Left forelimb (tissue), 1 donor: ENCODE measurements around the gene SMIM24.
A peak's percentile ranks its signal among the peaks of the same experiment; 100 is the strongest.
"Not testable (repeated sequence)": the region's sequence is repeated elsewhere in the genome, so short reads cannot be mapped to it uniquely, and the experiment has no call there.

Experiments used
- DNase-seq: peaks from one replicate; pipeline ENCODE4 v3.0.0-alpha.2; 2018; ENCODE audit warnings: low spot score

SMIM24 gene

DNA sequence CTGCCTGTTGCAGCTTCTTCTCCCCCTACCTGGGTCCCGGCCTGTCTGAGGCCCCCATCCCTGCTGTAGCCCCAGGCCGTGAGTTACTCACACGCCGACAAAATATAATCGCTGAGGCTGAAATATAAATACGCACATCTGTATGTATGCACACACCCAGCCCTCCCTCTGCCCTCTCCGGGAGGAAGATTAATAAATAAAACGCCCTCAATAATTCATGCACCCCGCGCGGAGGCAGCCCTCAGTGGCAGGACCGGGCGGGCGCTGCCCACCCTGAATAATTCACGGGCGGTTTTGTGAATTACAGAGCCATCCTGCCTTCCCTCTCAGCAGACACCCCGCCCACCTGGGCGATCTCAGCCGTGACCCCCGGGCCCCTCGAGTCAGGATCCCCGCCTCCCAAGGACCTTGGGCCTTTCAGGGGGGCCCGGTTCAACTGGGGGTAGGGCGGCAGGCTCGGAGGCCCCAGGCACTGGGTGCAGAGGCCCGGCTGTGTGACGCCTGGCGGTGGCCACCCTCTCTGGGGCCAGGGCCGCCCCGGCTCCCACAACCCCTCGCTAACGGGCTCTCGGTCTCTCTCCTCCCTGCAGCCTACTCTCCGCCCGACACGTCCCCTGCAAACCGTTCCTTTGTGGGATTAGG lies 24.2 kb downstream of the SMIM24 start:
- no peak for DNase-seq

DNA sequence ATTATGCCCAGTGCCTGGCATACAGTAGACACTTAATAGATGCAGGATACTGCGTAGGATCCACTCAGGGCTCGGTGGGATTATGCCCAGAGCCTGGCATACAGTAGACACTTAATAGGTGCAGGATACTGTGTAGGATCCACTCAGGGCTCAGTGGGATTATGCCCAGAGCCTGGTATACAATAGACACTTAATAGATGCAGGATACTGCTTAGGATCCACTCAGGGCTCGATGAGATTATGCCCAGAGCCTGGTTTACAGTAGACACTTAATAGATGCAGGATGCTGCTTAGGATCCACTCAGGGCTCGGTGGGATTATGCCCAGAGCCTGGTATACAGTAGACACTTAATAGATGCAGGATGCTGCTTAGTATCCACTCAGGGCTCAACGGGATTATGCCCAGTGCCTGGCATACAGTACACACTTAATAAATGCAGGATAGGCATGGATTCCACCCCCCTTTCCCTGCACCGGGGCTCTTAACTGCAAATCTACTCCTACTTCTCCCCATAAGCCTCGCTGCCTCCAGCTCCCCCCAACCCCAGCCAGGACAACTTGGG lies 24.9 kb downstream of the SMIM24 start:
- no peak for DNase-seq

DNA sequence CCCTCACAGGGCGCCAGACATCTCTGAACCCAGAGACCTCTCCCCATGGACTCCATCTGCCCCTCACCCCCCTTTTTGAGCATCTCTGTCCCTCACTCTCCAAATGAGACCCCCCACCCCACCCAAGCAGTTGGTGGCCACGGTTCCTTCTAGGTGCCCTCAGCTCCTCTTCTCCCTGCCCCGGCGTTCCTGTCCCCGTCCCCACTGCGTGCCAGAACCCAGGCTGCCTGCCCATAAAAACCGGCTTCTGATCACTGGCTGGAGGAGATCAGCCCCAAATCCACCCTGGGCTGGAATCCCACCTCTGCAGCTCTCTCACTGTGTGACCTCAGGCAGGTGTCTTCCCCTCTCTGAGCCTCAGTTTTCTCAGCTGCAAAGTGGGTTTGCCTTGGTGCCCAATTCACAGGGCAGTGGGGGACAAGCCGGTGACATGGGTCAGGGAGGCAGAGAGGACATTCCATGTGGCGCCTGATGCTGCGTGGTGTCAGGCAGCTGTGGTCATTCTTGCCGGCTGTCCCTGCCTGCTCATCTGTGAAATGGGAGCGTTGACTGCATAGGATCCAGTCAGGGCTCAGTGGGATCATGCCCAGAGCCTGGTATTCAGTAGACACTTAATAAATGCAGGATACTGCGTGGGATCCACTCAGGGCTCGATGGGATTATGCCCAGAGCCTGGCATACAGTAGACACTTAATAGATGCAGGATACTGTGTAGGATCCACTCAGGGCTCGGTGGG lies 25.5 kb downstream of the SMIM24 start:
- no peak for DNase-seq

DNA sequence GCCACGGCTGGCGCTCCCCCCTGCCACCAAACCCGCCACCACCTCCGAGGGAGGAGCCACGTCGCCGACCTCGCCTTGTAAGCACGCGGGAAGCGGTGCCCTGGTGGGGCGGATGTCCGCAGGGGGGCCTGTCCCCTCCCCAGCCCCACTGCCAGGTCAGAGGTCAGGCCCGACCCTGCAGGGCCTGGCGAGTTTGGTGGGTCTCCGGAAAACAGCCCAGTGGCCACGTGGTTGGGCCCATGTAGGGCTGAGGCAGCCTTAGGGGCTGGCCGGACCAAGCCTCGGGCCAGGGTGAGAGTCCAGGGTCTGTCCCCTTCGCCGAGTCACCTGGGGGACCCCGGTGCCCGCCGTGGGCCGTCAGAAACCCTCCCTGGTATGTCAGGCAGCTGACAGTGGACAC lies 26.5 kb downstream of the SMIM24 start:
- no peak for DNase-seq

DNA sequence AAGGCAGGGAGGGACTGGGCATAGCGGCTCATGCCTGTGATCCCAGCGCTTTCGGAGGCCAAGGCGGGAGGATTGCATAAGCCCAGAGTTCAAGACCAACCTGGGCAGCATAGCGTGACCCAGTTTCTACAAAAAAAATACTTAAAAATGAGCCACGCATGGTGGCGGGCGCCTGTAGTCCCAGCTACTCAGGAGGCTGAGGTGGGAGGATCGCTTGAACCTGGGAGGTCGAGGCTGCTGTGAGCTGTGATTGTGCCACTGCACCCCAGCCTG lies 27.4 kb downstream of the SMIM24 start:
- DNase-seq, result peak; percentile 51

DNA sequence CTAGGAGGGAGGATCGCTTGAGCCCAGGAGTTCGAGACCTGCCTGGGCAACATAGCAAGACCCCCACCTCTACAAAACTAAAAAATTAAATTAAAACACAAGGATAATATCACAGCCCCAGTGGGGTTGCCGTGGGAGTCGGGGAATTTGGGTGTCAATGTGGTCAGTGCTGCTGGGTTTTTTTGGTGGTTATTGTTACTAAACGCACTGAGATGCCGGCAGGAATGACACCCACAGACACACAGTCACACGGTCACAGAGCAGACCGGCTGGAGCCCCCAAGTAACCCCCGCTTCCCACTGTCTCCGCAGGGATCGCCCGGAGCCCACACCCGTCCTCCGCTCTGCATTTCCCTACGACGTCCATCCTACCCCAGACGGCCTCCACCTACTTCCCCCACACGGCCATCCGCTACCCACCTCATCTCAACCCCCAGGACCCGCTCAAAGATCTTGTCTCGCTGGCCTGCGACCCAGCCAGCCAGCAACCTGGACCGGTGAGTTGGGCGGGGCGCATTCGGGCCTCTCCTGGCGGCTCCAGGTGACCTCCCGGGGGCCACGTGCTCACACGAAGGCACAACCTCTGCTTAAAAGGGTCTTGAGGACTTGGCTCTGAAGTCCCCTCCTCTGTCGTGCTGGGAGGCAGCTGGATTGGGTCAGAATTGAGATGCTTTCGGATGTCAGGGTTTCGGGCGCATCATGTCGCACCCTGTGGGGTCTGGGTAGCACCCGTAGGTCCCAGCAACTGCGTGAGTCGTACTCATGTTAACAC lies 28.0 kb downstream of the SMIM24 start:
- DNase-seq, result no peak

DNA sequence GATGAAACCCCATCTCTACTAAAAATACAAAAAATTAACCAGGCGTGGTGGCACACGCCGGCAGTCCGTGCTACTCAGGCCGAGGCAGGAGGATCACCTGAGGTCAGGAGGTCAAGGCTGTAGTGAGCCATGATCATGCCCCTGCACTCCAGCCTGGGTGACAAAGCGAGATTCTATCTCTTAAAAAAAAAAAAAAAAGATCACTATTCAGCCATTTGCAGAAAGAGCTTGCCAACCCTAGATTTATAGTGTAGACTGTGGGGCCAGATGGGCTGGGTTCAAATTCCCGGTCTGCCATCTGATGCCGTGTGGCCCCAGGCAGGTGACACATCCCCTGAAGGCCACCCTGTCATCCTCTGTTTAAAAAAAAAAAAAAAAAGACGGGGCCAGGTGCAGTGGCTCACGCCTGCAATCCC lies 28.9 kb downstream of the SMIM24 start:
- no peak for DNase-seq

DNA sequence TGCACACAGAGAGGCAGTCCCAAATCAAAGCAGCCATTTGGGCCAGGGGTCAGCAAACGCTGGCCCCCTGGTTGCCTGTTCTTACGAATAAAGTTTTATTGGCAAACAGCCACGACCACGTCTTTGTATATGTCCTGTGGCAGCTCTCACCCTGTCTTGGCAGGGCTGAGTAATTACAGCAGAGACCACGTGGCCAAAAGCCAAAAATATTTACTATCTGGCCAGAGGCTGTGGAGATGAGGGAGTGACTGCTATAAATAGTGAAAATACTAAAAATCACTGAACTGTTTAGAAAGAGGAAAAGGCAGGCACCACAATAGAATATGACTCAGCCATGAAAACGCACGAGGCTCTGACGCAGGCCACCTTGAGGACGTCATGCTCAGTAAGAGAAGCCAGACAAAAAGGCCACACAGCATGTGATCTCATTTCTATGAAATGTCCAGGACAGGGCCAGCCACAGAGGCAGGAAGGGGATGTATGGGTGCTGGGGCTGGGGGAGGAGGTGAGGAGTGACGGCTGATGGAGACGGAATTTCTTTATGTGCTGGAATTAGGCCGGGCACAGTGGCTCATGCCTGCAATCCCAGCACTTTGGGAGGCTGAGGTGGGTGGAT lies 29.4 kb downstream of the SMIM24 start:
- DNase-seq, result no peak

DNA sequence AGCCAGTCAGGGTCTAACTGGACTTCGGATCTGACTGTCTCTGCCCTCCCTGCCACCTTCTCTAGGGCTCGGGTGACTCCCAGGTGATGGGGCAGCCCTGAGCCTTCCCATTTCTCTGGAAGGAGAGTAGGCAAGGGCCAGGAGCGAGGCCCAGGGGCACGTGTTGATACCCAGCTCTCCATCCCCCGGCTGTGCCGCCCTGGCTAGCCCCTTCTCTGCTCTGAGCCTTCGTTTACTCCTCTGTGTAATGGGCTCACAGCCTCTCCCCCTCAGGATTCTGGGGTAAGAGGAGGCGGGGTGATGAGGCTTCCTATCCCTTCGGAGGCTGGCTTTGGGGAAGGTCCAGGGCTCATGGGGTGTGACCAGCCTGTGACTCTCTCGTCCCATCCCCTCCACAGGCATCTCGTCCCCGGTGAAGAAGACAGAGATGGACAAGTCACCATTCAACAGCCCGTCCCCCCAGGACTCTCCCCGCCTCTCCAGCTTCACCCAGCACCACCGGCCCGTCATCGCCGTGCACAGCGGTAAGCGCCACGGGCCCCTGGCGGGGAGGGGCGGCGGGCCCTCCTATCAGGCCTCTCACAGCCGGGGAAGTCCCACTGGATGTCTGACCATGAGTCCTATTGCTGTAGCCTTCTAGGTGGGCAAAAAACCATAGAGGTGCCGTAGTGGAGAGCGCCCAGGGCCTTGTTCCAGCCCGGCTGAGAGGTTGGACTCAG lies 31.6 kb downstream of the SMIM24 start:
- DNase-seq, result no peak

DNA sequence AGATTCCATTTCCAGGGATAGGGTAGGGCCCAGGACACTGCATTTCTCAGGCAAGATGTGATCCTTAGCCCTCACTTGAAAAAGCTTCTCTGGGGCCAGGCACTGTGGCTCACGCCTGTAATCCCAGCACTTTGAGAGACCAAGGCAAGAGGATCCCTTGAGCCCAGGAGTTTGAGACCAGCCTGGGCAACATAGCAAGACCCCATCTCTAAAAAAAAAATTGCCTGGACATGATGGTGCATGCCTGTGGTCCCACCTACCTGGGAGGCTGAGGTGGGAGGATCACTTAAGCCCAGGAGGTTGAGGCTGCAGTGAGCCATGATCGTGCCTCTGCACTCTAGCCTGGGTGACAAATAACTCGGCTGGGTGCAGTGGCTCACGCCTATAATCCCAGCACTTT lies 33.7 kb downstream of the SMIM24 start:
- DNase-seq, result not testable (repeated sequence)

DNA sequence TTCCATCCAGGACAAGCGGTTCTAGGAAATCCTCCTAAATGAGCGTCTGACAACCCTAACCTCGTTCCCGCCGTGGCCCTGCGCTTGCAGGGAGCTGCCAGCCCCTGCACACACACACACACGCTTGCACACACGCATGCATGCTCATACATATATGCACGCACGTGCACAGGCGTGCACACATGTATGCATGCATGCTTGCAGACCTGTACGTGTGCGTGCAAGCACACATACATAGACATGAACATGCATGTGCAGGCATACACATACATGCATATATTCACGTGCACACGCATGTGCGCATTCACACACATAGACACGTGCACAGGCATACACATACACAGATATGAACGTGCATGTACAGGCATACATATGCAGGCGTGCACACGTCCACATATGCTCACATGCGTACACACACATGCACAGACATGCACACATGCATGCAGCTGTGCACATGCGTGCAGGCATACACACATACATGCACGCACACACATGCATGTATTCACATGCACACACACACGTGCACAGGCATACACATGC lies 35.6 kb downstream of the SMIM24 start:
- no peak for DNase-seq

DNA sequence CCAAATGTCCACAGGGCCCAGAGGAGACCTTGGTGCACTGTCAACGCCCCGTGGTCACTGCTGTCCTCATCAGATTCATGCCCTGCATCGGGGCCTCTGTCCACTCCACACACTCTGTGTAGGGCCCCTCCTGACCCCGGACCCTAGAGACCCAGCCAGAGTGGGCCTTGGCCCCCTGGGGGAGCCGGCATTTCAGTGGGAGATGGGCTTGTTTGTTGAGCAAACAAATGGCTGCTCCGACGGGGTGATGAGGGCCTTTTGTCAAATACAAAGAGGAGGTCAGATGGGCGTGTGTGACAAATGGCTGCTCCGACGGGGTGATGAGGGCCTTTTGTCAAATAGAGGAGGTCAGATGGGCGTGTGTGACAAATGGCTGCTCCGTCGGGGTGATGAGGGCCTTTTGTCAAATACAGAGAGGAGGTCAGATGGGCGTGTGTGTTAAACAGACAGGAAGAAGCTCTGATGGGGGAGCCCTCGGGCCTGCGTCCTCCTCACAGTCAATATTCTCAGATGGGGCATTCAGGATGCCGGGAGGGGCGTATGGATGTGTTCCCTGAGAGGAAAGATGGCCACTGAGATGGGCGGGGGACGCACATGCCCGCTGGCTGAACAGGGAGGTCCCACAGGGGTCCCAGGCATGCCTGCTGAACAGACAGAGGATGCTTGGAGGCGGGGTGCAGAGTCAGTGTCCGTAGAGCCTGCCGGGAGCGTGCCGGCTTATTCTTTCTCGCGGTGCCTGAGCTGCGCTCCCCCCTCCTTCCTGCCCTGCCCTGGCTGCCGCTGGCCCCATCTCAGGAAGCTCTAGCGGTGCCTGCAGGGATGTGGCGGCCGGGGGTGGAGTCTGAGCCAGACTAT lies 36.3 kb downstream of the SMIM24 start:
- DNase-seq, result no peak

DNA sequence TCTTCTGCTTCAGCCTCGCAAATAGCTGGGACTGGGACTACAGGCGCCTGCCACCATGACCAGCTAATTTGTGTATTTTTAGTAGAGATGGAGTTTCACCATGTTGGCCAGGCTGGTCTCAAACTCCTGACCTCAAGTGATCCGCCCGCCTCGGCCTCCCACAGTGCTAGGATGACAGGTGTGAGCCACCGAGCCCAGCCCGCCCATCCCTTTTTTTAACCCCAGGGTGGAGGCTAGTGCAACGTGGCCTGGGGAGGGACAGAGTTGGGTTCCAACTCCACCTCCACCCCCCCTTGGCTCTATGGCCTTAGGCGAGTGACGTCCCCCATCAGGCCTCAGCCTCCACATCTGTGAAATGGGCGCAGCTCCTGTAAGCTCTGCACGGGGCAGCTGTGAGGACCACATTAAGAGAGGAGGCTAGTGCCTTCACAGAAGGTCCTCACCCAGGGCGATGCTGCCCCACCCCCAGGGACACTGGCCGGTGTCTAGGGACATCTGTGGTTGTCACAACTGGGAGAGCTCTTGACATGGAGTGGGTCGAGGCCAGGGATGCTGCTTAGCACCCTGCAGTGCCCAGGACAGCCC lies 37.7 kb downstream of the SMIM24 start:
- no peak for DNase-seq

DNA sequence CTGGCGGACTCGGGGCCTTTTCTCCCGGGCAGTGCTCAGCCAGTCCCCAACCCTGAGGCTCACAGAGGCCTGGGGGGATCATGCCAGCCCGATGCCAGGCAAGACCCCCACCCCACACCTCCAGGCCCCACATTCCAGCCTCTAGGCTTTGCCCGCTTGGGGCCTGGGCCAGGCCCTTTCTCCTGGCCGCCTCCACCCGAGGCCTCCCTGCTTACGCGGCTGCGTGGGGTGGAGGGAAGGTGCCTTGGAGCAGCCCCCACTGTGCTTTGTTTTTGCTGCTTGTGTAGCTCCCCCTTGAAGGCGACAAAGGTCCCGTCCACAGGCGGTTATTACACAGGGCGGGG lies 38.4 kb downstream of the SMIM24 start:
- no peak for DNase-seq

DNA sequence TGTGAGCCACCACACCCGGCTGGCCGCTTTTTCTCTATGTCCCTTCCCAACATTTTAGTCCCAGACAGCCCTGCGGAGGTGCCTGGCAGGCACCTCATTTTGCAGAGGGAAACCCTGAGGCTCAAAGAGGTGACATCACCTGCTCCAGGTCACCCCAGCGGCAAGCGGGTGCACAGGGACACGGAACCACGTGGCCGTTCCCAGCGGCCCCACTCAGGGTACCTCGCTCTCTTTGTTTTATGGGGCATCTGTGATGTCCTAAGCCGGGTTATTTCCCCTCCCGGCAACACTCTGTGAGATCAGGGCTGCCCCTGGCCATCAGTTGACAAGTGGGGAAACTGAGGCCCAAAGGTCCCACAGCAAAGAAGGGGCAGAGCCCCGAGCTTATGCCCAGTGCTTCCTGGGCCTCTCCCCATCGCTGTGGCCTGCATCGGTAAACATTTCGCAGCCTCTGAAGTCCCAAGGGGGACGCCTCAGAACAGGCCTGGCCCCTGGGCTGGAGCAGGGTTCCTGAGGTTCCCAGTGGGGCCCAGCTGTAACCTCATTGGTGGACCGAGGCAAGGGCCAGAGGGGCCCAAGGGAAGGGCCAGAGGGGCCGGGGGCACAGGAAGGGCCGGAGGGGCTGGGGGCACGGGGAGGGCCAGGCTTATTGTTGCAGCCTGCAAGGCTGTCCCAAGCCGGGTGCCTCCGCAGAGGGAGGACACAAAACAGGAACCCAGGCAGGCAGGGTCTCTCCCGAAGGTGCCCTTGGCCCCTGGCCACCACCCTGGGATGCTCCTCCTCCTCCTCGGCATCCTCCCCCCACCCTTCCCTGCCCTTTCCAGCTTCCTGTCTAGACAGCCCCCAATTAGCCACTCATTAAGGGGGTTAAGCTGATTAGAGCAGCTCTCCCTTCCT lies 39.0 kb downstream of the SMIM24 start:
- no peak for DNase-seq

DNA sequence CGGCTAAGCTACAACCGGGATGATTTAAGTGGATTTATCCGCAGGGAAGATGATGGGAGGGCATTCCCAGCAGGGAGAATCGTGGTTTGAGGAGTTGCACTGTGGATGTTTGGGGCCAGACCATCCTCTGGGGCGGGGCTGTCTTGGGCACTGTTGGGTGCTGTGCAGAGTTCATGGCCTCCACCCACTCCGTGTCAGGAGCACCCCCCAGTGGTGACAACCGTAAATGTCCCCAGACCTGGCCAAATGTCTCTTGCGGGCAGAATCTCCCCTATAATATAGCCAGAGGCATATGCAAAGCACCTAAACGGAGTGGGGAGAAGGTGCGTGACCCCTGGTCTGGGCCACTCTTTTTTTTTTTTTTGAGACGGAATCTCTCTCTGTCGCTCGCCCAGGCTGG lies 40.2 kb downstream of the SMIM24 start:
- no peak for DNase-seq

DNA sequence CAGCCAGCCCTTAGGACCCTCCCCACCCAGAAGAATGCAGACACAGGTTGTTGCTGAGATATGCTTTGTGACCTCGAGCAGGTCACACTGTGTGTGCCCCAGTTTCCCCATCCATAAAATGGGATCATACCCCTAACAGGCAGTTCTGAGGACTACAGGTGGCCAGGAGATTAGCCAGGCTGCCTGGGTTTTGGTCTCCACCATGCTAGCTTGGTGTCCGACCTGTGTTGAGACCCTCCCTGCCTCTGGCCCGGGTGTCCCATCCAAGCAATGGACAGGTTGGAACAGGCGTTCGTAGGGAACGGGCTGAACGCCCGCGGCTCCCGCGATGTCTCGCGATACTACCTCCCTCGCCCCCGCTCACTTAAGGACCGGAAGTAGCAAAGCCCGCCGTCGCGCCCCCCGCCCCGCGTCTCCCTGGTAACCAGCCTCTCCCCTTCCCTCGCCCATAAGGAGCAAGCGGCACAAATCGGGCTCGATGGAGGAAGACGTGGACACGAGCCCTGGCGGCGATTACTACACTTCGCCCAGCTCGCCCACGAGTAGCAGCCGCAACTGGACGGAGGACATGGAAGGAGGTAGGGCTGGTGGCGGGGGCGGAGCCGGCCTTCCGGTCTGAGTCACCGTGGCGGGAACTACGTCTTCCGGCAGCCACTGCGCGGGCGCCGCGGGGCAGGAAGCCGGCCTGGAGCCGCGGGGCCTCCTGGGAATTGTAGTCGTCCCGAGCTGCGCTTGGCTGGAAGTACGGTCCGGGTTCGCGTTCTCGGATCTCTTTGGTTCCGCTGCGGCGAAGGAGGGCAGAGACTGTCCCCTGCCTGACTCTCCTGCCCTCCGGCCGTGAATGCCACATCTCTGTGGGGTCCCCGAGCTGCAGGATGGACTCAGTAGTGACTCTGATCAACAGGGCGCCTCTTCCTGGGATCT lies 45.4 kb downstream of the SMIM24 start:
- DNase-seq, result peak; percentile 97

DNA sequence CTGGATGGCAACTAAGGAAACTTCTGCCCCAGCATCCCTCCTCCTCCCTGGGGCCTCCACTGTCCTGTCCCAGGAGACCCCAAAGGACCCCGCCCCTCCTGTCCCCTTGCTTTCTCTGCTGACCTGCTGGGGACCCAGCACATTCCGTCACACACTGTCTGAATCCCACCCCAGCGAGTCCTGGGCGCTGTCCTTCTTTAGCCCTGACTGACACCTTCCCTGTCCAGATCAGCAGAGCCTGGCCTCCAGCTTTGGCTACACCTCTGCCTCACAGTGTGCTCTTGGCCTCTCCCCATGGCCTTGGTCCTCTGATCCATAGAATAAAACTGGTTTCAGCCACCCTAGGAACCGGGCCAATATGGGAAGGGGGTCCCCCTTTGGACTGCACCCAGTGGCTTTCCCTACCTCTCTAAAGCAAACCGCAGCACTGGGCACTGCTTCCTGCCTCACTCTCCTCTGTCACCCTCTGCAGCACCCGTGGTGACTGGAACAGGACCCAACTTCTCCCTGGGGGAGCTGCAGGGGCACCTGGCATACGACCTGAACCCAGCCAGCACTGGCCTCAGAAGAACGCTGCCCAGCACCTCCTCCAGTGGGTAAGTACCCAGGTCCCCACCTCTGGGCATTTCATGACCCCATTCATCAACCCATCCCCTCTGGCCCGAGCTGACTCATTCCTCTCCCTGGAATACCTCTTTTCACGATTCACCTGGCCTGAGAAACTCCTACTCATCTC lies 46.4 kb downstream of the SMIM24 start:
- DNase-seq, result no peak
